ENCODE data around the gene WNK2.

WNK2 gene

GRCh38 chr9:93230185-93230584 is 46.2 kb downstream of the WNK2 start:
- WGBS (ENCODE audit: insufficient coverage, insufficient read length): no CpG with 5 or more reads among the region's 6 CpGs
- Histone ChIP-seq H3K4me3 (ENCODE audit: low read length) (no peak overlapping the region), H3K27ac (ENCODE audit: low read length) (no peak overlapping the region), H3K27me3 (ENCODE audit: control insufficient read depth, insufficient read depth, low read length) (no peaks in the 10 kb centered on the region), H3K4me1 (ENCODE audit: control insufficient read depth, insufficient read depth, low read length) (no peaks in the 10 kb centered on the region), H3K36me3 (ENCODE audit: control insufficient read depth, insufficient read depth, low read length) (0 out of 2 replicates have a peak, but pooled peaks cover 3% of the 10 kb centered on the region), H3K9me3 (ENCODE audit: control insufficient read depth, insufficient read depth, low read length) (no peaks in the 10 kb centered on the region)
- no peak for DNase-seq (ENCODE audit: low read depth, low spot score)

GRCh38 chr9:93230601-93231000 is 46.7 kb downstream of the WNK2 start:
- Histone ChIP-seq H3K4me3 (ENCODE audit: low read length) (no peak overlapping the region), H3K27me3 (ENCODE audit: control insufficient read depth, insufficient read depth, low read length) (no peaks in the 10 kb centered on the region), H3K27ac (ENCODE audit: low read length) (no peak overlapping the region), H3K4me1 (ENCODE audit: control insufficient read depth, insufficient read depth, low read length) (no peaks in the 10 kb centered on the region), H3K36me3 (ENCODE audit: control insufficient read depth, insufficient read depth, low read length) (0 out of 2 replicates have a peak, but pooled peaks cover 3% of the 10 kb centered on the region), H3K9me3 (ENCODE audit: control insufficient read depth, insufficient read depth, low read length) (no peaks in the 10 kb centered on the region)
- no peak for DNase-seq (ENCODE audit: low read depth, low spot score)
- whole genome bisulfite sequencing (ENCODE audit: insufficient coverage, insufficient read length): no CpG with 5 or more reads among the region's 15 CpGs

GRCh38 chr9:93231121-93231694 is 47.3 kb downstream of the WNK2 start:
- whole genome bisulfite sequencing (ENCODE audit: insufficient coverage, insufficient read length): no CpG with 5 or more reads among the region's 16 CpGs
- H3K4me1 ChIP-seq (ENCODE audit: control insufficient read depth, insufficient read depth, low read length): no peaks in the 10 kb centered on the region
- 0 out of 2 replicates have a peak, but pooled peaks cover 3% of the 10 kb centered on the region for H3K36me3 ChIP-seq (ENCODE audit: control insufficient read depth, insufficient read depth, low read length)
- H3K27ac ChIP-seq (ENCODE audit: low read length): no peak overlapping the region
- no peaks in the 10 kb centered on the region for H3K27me3 ChIP-seq (ENCODE audit: control insufficient read depth, insufficient read depth, low read length)
- no peaks in the 10 kb centered on the region for H3K9me3 ChIP-seq (ENCODE audit: control insufficient read depth, insufficient read depth, low read length)
- H3K4me3 ChIP-seq (ENCODE audit: low read length): no peak overlapping the region
- no peak for DNase-seq (ENCODE audit: low read depth, low spot score)

GRCh38 chr9:93231716-93232115 is 47.8 kb downstream of the WNK2 start:
- DNase-seq (ENCODE audit: low read depth, low spot score): no peak
- WGBS (ENCODE audit: insufficient coverage, insufficient read length): no CpG with 5 or more reads among the region's 10 CpGs

GRCh38 chr9:93232388-93232960 is 48.5 kb downstream of the WNK2 start:
- no peaks in the 10 kb centered on the region for H3K4me1 ChIP-seq (ENCODE audit: control insufficient read depth, insufficient read depth, low read length)
- WGBS (ENCODE audit: insufficient coverage, insufficient read length): no CpG with 5 or more reads among the region's 12 CpGs
- no peaks in the 10 kb centered on the region for H3K9me3 ChIP-seq (ENCODE audit: control insufficient read depth, insufficient read depth, low read length)
- H3K36me3 ChIP-seq (ENCODE audit: control insufficient read depth, insufficient read depth, low read length): 0 out of 2 replicates have a peak, but pooled peaks cover 5% of the 10 kb centered on the region
- no peak overlapping the region for H3K4me3 ChIP-seq (ENCODE audit: low read length)
- DNase-seq (ENCODE audit: low read depth, low spot score): no peak
- no peaks in the 10 kb centered on the region for H3K27me3 ChIP-seq (ENCODE audit: control insufficient read depth, insufficient read depth, low read length)
- H3K27ac ChIP-seq (ENCODE audit: low read length): no peak overlapping the region

More at GRCh38 chr9:93231716-93232115, 47.8 kb downstream of the WNK2 start:
- Histone ChIP-seq H3K4me1 (ENCODE audit: control insufficient read depth, insufficient read depth, low read length) (no peaks in the 10 kb centered on the region), H3K9me3 (ENCODE audit: control insufficient read depth, insufficient read depth, low read length) (no peaks in the 10 kb centered on the region), H3K36me3 (ENCODE audit: control insufficient read depth, insufficient read depth, low read length) (0 out of 2 replicates have a peak, but pooled peaks cover 5% of the 10 kb centered on the region), H3K27ac (ENCODE audit: low read length) (no peak overlapping the region), H3K4me3 (ENCODE audit: low read length) (no peak overlapping the region), H3K27me3 (ENCODE audit: control insufficient read depth, insufficient read depth, low read length) (no peaks in the 10 kb centered on the region)

GRCh38 chr9:93233033-93233432 is 49.1 kb downstream of the WNK2 start:
- no peaks in the 10 kb centered on the region for H3K4me1 ChIP-seq (ENCODE audit: control insufficient read depth, insufficient read depth, low read length)
- DNase-seq (ENCODE audit: low read depth, low spot score): no peak
- no peaks in the 10 kb centered on the region for H3K9me3 ChIP-seq (ENCODE audit: control insufficient read depth, insufficient read depth, low read length)
- 0 out of 2 replicates have a peak, but pooled peaks cover 5% of the 10 kb centered on the region for H3K36me3 ChIP-seq (ENCODE audit: control insufficient read depth, insufficient read depth, low read length)
- H3K27ac ChIP-seq (ENCODE audit: low read length): no peak overlapping the region
- H3K27me3 ChIP-seq (ENCODE audit: control insufficient read depth, insufficient read depth, low read length): no peaks in the 10 kb centered on the region
- H3K4me3 ChIP-seq (ENCODE audit: low read length): no peak overlapping the region
- no CpG with 5 or more reads among the region's 7 CpGs for WGBS (ENCODE audit: insufficient coverage, insufficient read length)

GRCh38 chr9:93234600-93234999 is 50.7 kb downstream of the WNK2 start:
- Histone ChIP-seq H3K4me3 (ENCODE audit: low read length) (no peak overlapping the region), H3K27ac (ENCODE audit: low read length) (no peak overlapping the region), H3K36me3 (ENCODE audit: control insufficient read depth, insufficient read depth, low read length) (peaks cover 5% of the 10 kb centered on the region; the same call in 1 of the 2 replicates), H3K4me1 (ENCODE audit: control insufficient read depth, insufficient read depth, low read length) (no peaks in the 10 kb centered on the region), H3K27me3 (ENCODE audit: control insufficient read depth, insufficient read depth, low read length) (no peaks in the 10 kb centered on the region), H3K9me3 (ENCODE audit: control insufficient read depth, insufficient read depth, low read length) (no peaks in the 10 kb centered on the region)
- WGBS (ENCODE audit: insufficient coverage, insufficient read length): no CpG with 5 or more reads among the region's 15 CpGs
- no peak for DNase-seq (ENCODE audit: low read depth, low spot score)

GRCh38 chr9:93235300-93235960 is 51.5 kb downstream of the WNK2 start:
- Histone ChIP-seq H3K9me3 (ENCODE audit: control insufficient read depth, insufficient read depth, low read length) (no peaks in the 10 kb centered on the region), H3K4me3 (ENCODE audit: low read length) (no peak overlapping the region; the same call in 1 of the 2 replicates), H3K4me1 (ENCODE audit: control insufficient read depth, insufficient read depth, low read length) (no peaks in the 10 kb centered on the region), H3K27ac (ENCODE audit: low read length) (no peak overlapping the region), H3K27me3 (ENCODE audit: control insufficient read depth, insufficient read depth, low read length) (no peaks in the 10 kb centered on the region), H3K36me3 (ENCODE audit: control insufficient read depth, insufficient read depth, low read length) (peaks cover 5% of the 10 kb centered on the region; the same call in 1 of the 2 replicates)
- DNase-seq (ENCODE audit: low read depth, low spot score): no peak
- WGBS (ENCODE audit: insufficient coverage, insufficient read length): no CpG with 5 or more reads among the region's 16 CpGs

- Histone ChIP-seq H3K9me3 (ENCODE audit: control insufficient read depth, insufficient read depth, low read length) (no peaks in the 10 kb centered on the region), H3K4me3 (ENCODE audit: low read length) (no peak overlapping the region), H3K27me3 (ENCODE audit: control insufficient read depth, insufficient read depth, low read length) (no peaks in the 10 kb centered on the region), H3K27ac (ENCODE audit: low read length) (no peak overlapping the region), H3K4me1 (ENCODE audit: control insufficient read depth, insufficient read depth, low read length) (no peaks in the 10 kb centered on the region), H3K36me3 (ENCODE audit: control insufficient read depth, insufficient read depth, low read length) (peaks cover 2% of the 10 kb centered on the region; the same call in 1 of the 2 replicates)
- no peak for DNase-seq (ENCODE audit: low read depth, low spot score)
- no CpG with 5 or more reads among the region's 15 CpGs for WGBS (ENCODE audit: insufficient coverage, insufficient read length)
Measured at GRCh38 chr9:93236541-93237206, 52.7 kb downstream of the WNK2 start.

- no peaks in the 10 kb centered on the region for H3K27me3 ChIP-seq (ENCODE audit: control insufficient read depth, insufficient read depth, low read length)
- H3K4me1 ChIP-seq (ENCODE audit: control insufficient read depth, insufficient read depth, low read length): no peaks in the 10 kb centered on the region; the same call in 1 of the 2 replicates
- H3K36me3 ChIP-seq (ENCODE audit: control insufficient read depth, insufficient read depth, low read length): peaks cover 5% of the 10 kb centered on the region; the same call in 1 of the 2 replicates
- H3K27ac ChIP-seq (ENCODE audit: low read length): no peak overlapping the region
- no CpG with 5 or more reads among the region's 2 CpGs for WGBS (ENCODE audit: insufficient coverage, insufficient read length)
- no peak overlapping the region for H3K4me3 ChIP-seq (ENCODE audit: low read length)
- no peaks in the 10 kb centered on the region for H3K9me3 ChIP-seq (ENCODE audit: control insufficient read depth, insufficient read depth, low read length)
- DNase-seq (ENCODE audit: low read depth, low spot score): no peak
Measured at GRCh38 chr9:93237540-93237939, 53.6 kb downstream of the WNK2 start.

Data from iPS DF 6.9 (cell line).